Type B pancreatic cell (in vitro differentiated cells): ENCODE data around the gene NRDE2. TPM values are rescaled to one million over a fixed set of nuclear protein-coding genes. Genes with fewer than 3 reads are reported as not detected.
"Not testable (repeated sequence)": the region's sequence is repeated elsewhere in the genome, so short reads cannot be mapped to it uniquely, and the experiment has no call there.

Source experiments
- DNase-seq: peaks from one replicate; pipeline ENCODE4 v3.0.0; 2021; ENCODE audit warnings: mixed read lengths; ENCODE audit not compliant: unreplicated experiment; ENCODE audit errors: extremely low spot score
- H3K27ac Mint-ChIP-seq: 2 replicates; pipeline ENCODE4 v1.8.0; 2021; ENCODE audit warnings: mild to moderate bottlenecking, mixed read lengths
- H3K27me3 Mint-ChIP-seq: 2 replicates; pipeline ENCODE4 v1.8.0; 2021; ENCODE audit warnings: mixed read lengths
- H3K36me3 Mint-ChIP-seq: 2 replicates; pipeline ENCODE4 v1.8.0; 2021; ENCODE audit warnings: mixed read lengths
- H3K4me1 Mint-ChIP-seq: one replicate; pipeline ENCODE4 v1.8.0; 2021; ENCODE audit warnings: mixed read lengths; ENCODE audit not compliant: unreplicated experiment
- H3K4me3 Mint-ChIP-seq: 2 replicates; pipeline ENCODE4 v1.8.0; 2021; ENCODE audit warnings: mild to moderate bottlenecking, mixed read lengths
- H3K9me3 Mint-ChIP-seq: 2 replicates; pipeline ENCODE4 v1.8.0; 2021; ENCODE audit warnings: mixed read lengths
- total RNA-seq: library from RNA; stranded (reverse); gene quantifications from 2 replicates; pipeline ENCODE4 v1.2.1, GENCODE V29; 2021; ENCODE audit warnings: low replicate concordance
- TF ChIP-seq, protein P1 (sequence below): fragments of 200-600 bp; sonication (generic); conservative IDR thresholded peaks from 2 replicates; pipeline ENCODE4 v1.5.0; 2021; ENCODE audit warnings: antibody characterized with exemption, mild to moderate bottlenecking

NRDE2 gene
- total RNA-seq, 1 donor from 2014 or later, result 22.8 TPM

GRCh38 chr14:90253826-90254225, 77.9 kb downstream of the NRDE2 start:
- TF ChIP-seq, protein P1, sequence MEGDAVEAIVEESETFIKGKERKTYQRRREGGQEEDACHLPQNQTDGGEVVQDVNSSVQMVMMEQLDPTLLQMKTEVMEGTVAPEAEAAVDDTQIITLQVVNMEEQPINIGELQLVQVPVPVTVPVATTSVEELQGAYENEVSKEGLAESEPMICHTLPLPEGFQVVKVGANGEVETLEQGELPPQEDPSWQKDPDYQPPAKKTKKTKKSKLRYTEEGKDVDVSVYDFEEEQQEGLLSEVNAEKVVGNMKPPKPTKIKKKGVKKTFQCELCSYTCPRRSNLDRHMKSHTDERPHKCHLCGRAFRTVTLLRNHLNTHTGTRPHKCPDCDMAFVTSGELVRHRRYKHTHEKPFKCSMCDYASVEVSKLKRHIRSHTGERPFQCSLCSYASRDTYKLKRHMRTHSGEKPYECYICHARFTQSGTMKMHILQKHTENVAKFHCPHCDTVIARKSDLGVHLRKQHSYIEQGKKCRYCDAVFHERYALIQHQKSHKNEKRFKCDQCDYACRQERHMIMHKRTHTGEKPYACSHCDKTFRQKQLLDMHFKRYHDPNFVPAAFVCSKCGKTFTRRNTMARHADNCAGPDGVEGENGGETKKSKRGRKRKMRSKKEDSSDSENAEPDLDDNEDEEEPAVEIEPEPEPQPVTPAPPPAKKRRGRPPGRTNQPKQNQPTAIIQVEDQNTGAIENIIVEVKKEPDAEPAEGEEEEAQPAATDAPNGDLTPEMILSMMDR, result no peak
- Mint-ChIP-seq H3K9me3 (no peaks in the 10 kb centered on the region), H3K27ac (no peak overlapping the region), H3K27me3 (peaks cover 19% of the 10 kb centered on the region), H3K4me3 (no peak overlapping the region), H3K36me3 (peaks cover 11% of the 10 kb centered on the region), H3K4me1 (peaks cover 18% of the 10 kb centered on the region)
- DNase-seq, result no peak

GRCh38 chr14:90248594-90248993, 83.1 kb downstream of the NRDE2 start:
- Mint-ChIP-seq H3K36me3 (no peaks in the 10 kb centered on the region), H3K4me1 (no peaks in the 10 kb centered on the region), H3K27me3 (peaks cover 17% of the 10 kb centered on the region), H3K27ac (no peak overlapping the region), H3K9me3 (no peaks in the 10 kb centered on the region), H3K4me3 (no peak overlapping the region)
- TF ChIP-seq, protein P1, result no peak
- DNase-seq, result no peak

DNA sequence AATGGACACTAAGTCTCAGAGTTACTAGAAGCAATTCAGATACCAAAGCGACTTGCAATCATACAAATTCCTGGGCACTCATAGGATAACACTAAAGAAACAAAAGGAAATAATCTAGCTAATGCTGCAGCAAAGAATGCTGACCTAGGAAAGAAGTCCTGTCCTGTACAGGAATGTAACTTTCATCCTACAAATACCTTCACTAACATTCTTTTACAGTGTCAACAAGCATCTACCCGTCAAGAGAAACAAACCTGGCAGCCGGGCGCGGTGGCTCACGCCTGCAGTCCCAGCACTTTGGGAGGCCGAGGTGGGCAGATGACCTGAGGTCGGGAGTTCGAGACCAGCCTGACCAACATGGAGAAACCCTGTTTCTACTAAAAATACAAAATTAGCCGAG, 84.3 kb downstream of the NRDE2 start:
- DNase-seq, H3K36me3 Mint-ChIP-seq, H3K27ac Mint-ChIP-seq, H3K4me1 Mint-ChIP-seq, H3K9me3 Mint-ChIP-seq, H3K4me3 Mint-ChIP-seq: not testable (repeated sequence)
- H3K27me3 Mint-ChIP-seq, result peaks cover 13% of the 10 kb centered on the region

- H3K4me3 Mint-ChIP-seq, result no peak overlapping the region
- peaks cover 13% of the 10 kb centered on the region for H3K27me3 Mint-ChIP-seq
- no peaks in the 10 kb centered on the region for H3K9me3 Mint-ChIP-seq
- TF ChIP-seq, protein P1, result no peak
- H3K4me1 Mint-ChIP-seq, result no peaks in the 10 kb centered on the region
- H3K36me3 Mint-ChIP-seq, result no peaks in the 10 kb centered on the region
- no peak overlapping the region for H3K27ac Mint-ChIP-seq
- no peak for DNase-seq
Observed at GRCh38 chr14:90246936-90247335, 84.8 kb downstream of the NRDE2 start.

DNA sequence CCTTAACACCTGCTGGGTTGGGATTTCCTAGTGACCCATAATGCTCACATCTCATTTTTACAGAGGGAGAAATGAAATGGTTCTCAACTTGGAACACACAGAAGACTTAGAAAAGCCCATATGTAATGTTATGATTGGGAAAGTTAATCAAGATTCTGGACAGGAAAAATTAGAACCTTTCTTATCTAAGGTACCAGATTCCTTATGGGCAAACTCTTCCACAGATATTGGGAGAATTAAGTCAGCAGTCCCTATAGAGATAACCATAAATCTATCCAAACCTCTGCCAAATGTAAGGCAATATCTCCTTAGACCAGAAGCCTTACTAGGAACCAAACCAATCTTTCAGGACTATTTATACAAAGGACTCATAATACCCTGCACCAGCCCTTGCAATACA, 89.3 kb downstream of the NRDE2 start:
- no peak overlapping the region for H3K4me3 Mint-ChIP-seq
- H3K36me3 Mint-ChIP-seq, result no peaks in the 10 kb centered on the region
- H3K27me3 Mint-ChIP-seq, result peaks cover 19% of the 10 kb centered on the region
- TF ChIP-seq, protein P1, result no peak
- H3K9me3 Mint-ChIP-seq, result peaks cover 8% of the 10 kb centered on the region
- H3K4me1 Mint-ChIP-seq, result no peaks in the 10 kb centered on the region
- no peak overlapping the region for H3K27ac Mint-ChIP-seq
- DNase-seq, result no peak

GRCh38 chr14:90239139-90239538, 92.6 kb downstream of the NRDE2 start:
- no peak overlapping the region for H3K27ac Mint-ChIP-seq
- TF ChIP-seq, protein P1, result no peak
- peaks cover 23% of the 10 kb centered on the region for H3K27me3 Mint-ChIP-seq
- no peaks in the 10 kb centered on the region for H3K36me3 Mint-ChIP-seq
- DNase-seq, result no peak
- H3K4me3 Mint-ChIP-seq, result no peak overlapping the region
- no peaks in the 10 kb centered on the region for H3K4me1 Mint-ChIP-seq
- H3K9me3 Mint-ChIP-seq, result peaks cover 8% of the 10 kb centered on the region
